HCT116 (cell line): Measurements from ENCODE around the gene GORASP1. TPM values are rescaled to one million over a fixed set of nuclear protein-coding genes. Genes with fewer than 3 reads are reported as not detected.

Experiments
- ATAC-seq: fragments of 200-7000 bp; cut with Tn5 transposase; 2 replicates; pipeline ENCODE4 v1.9.1; 2020; ENCODE audit warnings: mild to moderate bottlenecking, moderate library complexity
- BruUV-seq: library from RNA; stranded (reverse); fragments of 400-500 nt; replicated peaks from 2 replicates; lab custom pipeline; 2021; lab: Mats Ljungman, UMichigan
- CTCF ChIA-PET: fragments of 300-600 bp; sonication (Branson Sonifier 250); formaldehyde crosslinking; loops from one replicate; lab custom pipeline; 2021; ENCODE audit warnings: antibody characterized with exemption; lab: Charles Lee
- POLR2A ChIA-PET: fragments of 300-600, 350-600 bp; sonication (Branson Sonifier 250); formaldehyde crosslinking; loops from one replicate; lab custom pipeline; 2021; ENCODE audit warnings: antibody characterized with exemption; lab: Charles Lee
- RAD21 ChIA-PET, 2 experiments: fragments of 300-600 bp; sonication (Branson Sonifier 250); formaldehyde crosslinking; loops; one replicate each; lab custom pipeline; 2023; ENCODE audit warnings: low total read pairs in 2 of 2; ENCODE audit not compliant: uncharacterized antibody in 2 of 2, unreplicated experiment in 2 of 2, low non-redundant PET in 1 of 2; lab: Charles Lee
- DNase-seq: peaks from one replicate; pipeline ENCODE4 v3.0.0-alpha.2; 2010; ENCODE audit warnings: low read depth, low spot score
- H2AFZ ChIP-seq: fragments of 200-600 bp; shearing (Covaris generic), sonication (generic); 2 replicates; pipeline ENCODE4 v1.6.1; 2017; ENCODE audit warnings: low read depth, mixed run types, mixed read lengths, antibody characterized with exemption, low read length; ENCODE audit not compliant: poor library complexity, severe bottlenecking
- H3K27ac ChIP-seq: 2 replicates; pipeline ENCODE4 v1.5.1; 2012; ENCODE audit warnings: low read depth, low read length
- H3K27me3 ChIP-seq: fragments of 200-600 bp; sonication (generic); 2 replicates; pipeline ENCODE4 v1.6.1; 2016; ENCODE audit warnings: mixed run types, low read length, mixed read lengths; ENCODE audit not compliant: insufficient read depth
- H3K36me3 ChIP-seq, 2 experiments: fragments of 200-500 bp in 1 of 2; fragments of 200-600 bp in 1 of 2; sonication (Bioruptor generic) in 1 of 2; sonication (generic) in 1 of 2; 2 replicates each; pipeline versions ENCODE4 v1.5.1 to v1.6.1; 2014 to 2016; ENCODE audit warnings: low read length in 2 of 2, inconsistent platforms in 1 of 2, mixed read lengths in 1 of 2, mixed run types in 1 of 2; ENCODE audit not compliant: insufficient read depth in 2 of 2, control insufficient read depth in 1 of 2
- H3K4me1 ChIP-seq, 2 experiments: fragments of 200-600 bp in 1 of 2; sonication (generic) in 1 of 2; 2 replicates each; pipeline versions ENCODE4 v1.5.1 to v1.6.1; 2012 to 2017; ENCODE audit warnings: low read length in 2 of 2, inconsistent platforms in 1 of 2, mild to moderate bottlenecking in 1 of 2, mixed read lengths in 1 of 2, mixed run types in 1 of 2, moderate library complexity in 1 of 2; ENCODE audit not compliant: insufficient read depth in 2 of 2, control insufficient read depth in 1 of 2
- H3K4me2 ChIP-seq: fragments of 200-600 bp; sonication (generic); 2 replicates; pipeline ENCODE4 v1.6.1; 2017; ENCODE audit warnings: mixed run types, low read length, mixed read lengths
- H3K4me3 ChIP-seq, 2 experiments: fragments of 200-600 bp in 1 of 2; sonication (generic) in 1 of 2; replicated peaks in 1 of 2; 2 replicates each; pipeline ENCODE4 v1.5.1; 2011 to 2016; ENCODE audit warnings: low read length in 2 of 2, control low read depth in 1 of 2, low read depth in 1 of 2, mild to moderate bottlenecking in 1 of 2, mixed read lengths in 1 of 2, mixed run types in 1 of 2
- H3K79me2 ChIP-seq: fragments of 200-600 bp; sonication (generic); 2 replicates; pipeline ENCODE4 v1.6.1; 2017; ENCODE audit warnings: mild to moderate bottlenecking, mixed run types, low read length, moderate library complexity, mixed read lengths; ENCODE audit not compliant: insufficient read depth
- H3K9ac ChIP-seq: fragments of 200-600 bp; sonication (generic); 2 replicates; pipeline ENCODE4 v1.6.1; 2016; ENCODE audit warnings: low read length, mixed read lengths
- H3K9me2 ChIP-seq: fragments of 200-600 bp; sonication (generic), shearing (Covaris generic); 2 replicates; pipeline ENCODE4 v1.6.1; 2017; ENCODE audit warnings: mixed run types, mild to moderate bottlenecking, moderate library complexity; ENCODE audit not compliant: insufficient read depth
- H3K9me3 ChIP-seq, 2 experiments: fragments of 200-500 bp in 1 of 2; fragments of 200-600 bp in 1 of 2; sonication (Bioruptor generic) in 1 of 2; sonication (generic) in 1 of 2; 2 replicates each; pipeline ENCODE4 v1.6.1; 2014 to 2017; ENCODE audit warnings: low read length in 2 of 2, mixed read lengths in 2 of 2, inconsistent platforms in 1 of 2, low read depth in 1 of 2, mild to moderate bottlenecking in 1 of 2, mixed run types in 1 of 2, moderate library complexity in 1 of 2; ENCODE audit not compliant: control insufficient read depth in 1 of 2, insufficient read depth in 1 of 2
- H4K20me1 ChIP-seq: fragments of 200-600 bp; sonication (generic), shearing (Covaris generic); 2 replicates; pipeline ENCODE4 v1.6.1; 2017; ENCODE audit warnings: mixed run types, mild to moderate bottlenecking, moderate library complexity; ENCODE audit not compliant: insufficient read depth
- EZH2 ChIP-seq: fragments of 200-600 bp; sonication (generic); IDR thresholded peaks from 2 replicates; pipeline ENCODE4 v1.6.1; 2017; ENCODE audit warnings: antibody characterized with exemption, mixed run types
- EZH2phosphoT487 ChIP-seq: fragments of 200-600 bp; IDR thresholded peaks from 2 replicates; pipeline ENCODE4 v1.6.1; 2018; ENCODE audit warnings: antibody characterized with exemption, borderline replicate concordance
- JUND ChIP-seq: IDR thresholded peaks from 2 replicates; pipeline ENCODE4 v1.6.1; 2012
- SP1 ChIP-seq: IDR thresholded peaks from 2 replicates; pipeline ENCODE4 v1.6.1; 2012; ENCODE audit warnings: low read depth
- TCF7L2 ChIP-seq: IDR thresholded peaks from 2 replicates; pipeline ENCODE4 v1.7.0; 2011; ENCODE audit warnings: borderline replicate concordance, inconsistent platforms; ENCODE audit not compliant: insufficient read depth, insufficient read length; ENCODE audit errors: extremely low read depth
- YY1 ChIP-seq: IDR thresholded peaks from 2 replicates; pipeline ENCODE4 v1.6.1; 2011; ENCODE audit warnings: low read length, low read depth, moderate library complexity, mild to moderate bottlenecking; ENCODE audit not compliant: insufficient replicate concordance; ENCODE audit errors: extremely low read depth
- ZNF274 ChIP-seq: fragments of 200-500 bp; sonication (Bioruptor generic); IDR thresholded peaks from 2 replicates; pipeline ENCODE4 v1.6.1; 2014; ENCODE audit warnings: mild to moderate bottlenecking, low read depth, low read length, inconsistent platforms
- intact Hi-C: fragments of 100-400 bp; cut with micrococcal nuclease; formaldehyde crosslinking; loops from 2 replicates; pipeline ENCODE4 v1.10.0; 2022
- total RNA-seq: library from RNA; stranded (reverse); gene quantifications from one replicate; pipeline ENCODE4 v1.2.1, GENCODE V29; 2021; ENCODE audit not compliant: unreplicated experiment
- TF ChIP-seq, protein P1 (sequence below): IDR thresholded peaks from 2 replicates; pipeline ENCODE4 v1.6.1; 2011; ENCODE audit warnings: mild to moderate bottlenecking, low read length, moderate library complexity; ENCODE audit not compliant: insufficient replicate concordance; ENCODE audit errors: extremely low read depth
- TF ChIP-seq, protein P2 (sequence below): IDR thresholded peaks from 2 replicates; pipeline ENCODE4 v1.6.1; 2012; ENCODE audit warnings: low read depth
- TF ChIP-seq, protein P3 (sequence below), 3 experiments: fragments of 200-600 bp in 1 of 3; sonication (generic) in 1 of 3; IDR thresholded peaks in 2 of 3; conservative IDR thresholded peaks in 1 of 3; 2 replicates each; pipeline ENCODE4 v1.5.1; 2012 to 2017; ENCODE audit warnings: low read depth in 2 of 3, low read length in 2 of 3, antibody characterized with exemption in 1 of 3, borderline replicate concordance in 1 of 3, control low read depth in 1 of 3, mild to moderate bottlenecking in 1 of 3, mixed read lengths in 1 of 3, mixed run types in 1 of 3, moderate library complexity in 1 of 3; ENCODE audit not compliant: insufficient read depth in 1 of 3

Gene GORASP1
- total RNA-seq, 1 experiment from 2014 or later, result 38.8 TPM

DNA sequence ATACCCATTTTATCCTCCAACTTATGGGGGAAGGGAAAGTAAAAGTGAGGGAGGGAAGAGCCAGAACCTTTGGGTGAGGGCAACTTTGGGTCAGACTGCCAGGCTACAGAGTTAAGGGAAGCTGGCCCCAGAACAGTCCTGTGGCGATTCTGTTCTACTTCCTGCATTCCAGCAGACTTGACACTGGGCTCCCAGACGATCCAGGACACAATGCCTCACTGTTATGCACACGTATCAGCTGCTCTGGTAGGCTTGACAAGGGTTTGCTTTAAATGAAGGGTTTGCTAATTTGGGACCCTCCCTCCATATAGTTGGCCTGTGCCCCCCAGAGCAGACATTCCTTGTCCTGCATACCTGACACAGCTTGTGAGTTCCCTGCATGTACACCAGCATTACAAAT is 10.7 kb downstream of the GORASP1 start:
- H3K9ac ChIP-seq, result no peak overlapping the region
- DNase-seq (no peak), ATAC-seq (no peak)
- H3K4me2 ChIP-seq, result no peak overlapping the region
- TSS peak; percentile 14 for BruUV-seq
- ChIA-PET CTCF (interaction anchor here (2.0 kb wide), 1 partner anchor 191 kb away, joined by 12 read pairs; no protein-coding TSS in a partner anchor), RAD21 (no interaction called here), POLR2A (no interaction called here)
- no peaks in the 10 kb centered on the region for H3K4me1 ChIP-seq
- intact Hi-C loops, result no loop called here
- no peak overlapping the region for H2AFZ ChIP-seq
- no peak overlapping the region for H3K27ac ChIP-seq
- H3K27me3 ChIP-seq, result no peaks in the 10 kb centered on the region
- H3K4me3 ChIP-seq, result no peak overlapping the region
- H3K9me2 ChIP-seq, result no peaks in the 10 kb centered on the region
- TF ChIP-seq JUND (no peak), TCF7L2 (no peak), YY1 (no peak), EZH2phosphoT487 (no peak), ZNF274 (no peak), EZH2 (no peak), SP1 (no peak)
- TF ChIP-seq, protein P1, sequence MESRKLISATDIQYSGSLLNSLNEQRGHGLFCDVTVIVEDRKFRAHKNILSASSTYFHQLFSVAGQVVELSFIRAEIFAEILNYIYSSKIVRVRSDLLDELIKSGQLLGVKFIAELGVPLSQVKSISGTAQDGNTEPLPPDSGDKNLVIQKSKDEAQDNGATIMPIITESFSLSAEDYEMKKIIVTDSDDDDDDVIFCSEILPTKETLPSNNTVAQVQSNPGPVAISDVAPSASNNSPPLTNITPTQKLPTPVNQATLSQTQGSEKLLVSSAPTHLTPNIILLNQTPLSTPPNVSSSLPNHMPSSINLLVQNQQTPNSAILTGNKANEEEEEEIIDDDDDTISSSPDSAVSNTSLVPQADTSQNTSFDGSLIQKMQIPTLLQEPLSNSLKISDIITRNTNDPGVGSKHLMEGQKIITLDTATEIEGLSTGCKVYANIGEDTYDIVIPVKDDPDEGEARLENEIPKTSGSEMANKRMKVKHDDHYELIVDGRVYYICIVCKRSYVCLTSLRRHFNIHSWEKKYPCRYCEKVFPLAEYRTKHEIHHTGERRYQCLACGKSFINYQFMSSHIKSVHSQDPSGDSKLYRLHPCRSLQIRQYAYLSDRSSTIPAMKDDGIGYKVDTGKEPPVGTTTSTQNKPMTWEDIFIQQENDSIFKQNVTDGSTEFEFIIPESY, result no peak
- TF ChIP-seq, protein P2, sequence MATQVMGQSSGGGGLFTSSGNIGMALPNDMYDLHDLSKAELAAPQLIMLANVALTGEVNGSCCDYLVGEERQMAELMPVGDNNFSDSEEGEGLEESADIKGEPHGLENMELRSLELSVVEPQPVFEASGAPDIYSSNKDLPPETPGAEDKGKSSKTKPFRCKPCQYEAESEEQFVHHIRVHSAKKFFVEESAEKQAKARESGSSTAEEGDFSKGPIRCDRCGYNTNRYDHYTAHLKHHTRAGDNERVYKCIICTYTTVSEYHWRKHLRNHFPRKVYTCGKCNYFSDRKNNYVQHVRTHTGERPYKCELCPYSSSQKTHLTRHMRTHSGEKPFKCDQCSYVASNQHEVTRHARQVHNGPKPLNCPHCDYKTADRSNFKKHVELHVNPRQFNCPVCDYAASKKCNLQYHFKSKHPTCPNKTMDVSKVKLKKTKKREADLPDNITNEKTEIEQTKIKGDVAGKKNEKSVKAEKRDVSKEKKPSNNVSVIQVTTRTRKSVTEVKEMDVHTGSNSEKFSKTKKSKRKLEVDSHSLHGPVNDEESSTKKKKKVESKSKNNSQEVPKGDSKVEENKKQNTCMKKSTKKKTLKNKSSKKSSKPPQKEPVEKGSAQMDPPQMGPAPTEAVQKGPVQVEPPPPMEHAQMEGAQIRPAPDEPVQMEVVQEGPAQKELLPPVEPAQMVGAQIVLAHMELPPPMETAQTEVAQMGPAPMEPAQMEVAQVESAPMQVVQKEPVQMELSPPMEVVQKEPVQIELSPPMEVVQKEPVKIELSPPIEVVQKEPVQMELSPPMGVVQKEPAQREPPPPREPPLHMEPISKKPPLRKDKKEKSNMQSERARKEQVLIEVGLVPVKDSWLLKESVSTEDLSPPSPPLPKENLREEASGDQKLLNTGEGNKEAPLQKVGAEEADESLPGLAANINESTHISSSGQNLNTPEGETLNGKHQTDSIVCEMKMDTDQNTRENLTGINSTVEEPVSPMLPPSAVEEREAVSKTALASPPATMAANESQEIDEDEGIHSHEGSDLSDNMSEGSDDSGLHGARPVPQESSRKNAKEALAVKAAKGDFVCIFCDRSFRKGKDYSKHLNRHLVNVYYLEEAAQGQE, result no peak
- TF ChIP-seq, protein P3, sequence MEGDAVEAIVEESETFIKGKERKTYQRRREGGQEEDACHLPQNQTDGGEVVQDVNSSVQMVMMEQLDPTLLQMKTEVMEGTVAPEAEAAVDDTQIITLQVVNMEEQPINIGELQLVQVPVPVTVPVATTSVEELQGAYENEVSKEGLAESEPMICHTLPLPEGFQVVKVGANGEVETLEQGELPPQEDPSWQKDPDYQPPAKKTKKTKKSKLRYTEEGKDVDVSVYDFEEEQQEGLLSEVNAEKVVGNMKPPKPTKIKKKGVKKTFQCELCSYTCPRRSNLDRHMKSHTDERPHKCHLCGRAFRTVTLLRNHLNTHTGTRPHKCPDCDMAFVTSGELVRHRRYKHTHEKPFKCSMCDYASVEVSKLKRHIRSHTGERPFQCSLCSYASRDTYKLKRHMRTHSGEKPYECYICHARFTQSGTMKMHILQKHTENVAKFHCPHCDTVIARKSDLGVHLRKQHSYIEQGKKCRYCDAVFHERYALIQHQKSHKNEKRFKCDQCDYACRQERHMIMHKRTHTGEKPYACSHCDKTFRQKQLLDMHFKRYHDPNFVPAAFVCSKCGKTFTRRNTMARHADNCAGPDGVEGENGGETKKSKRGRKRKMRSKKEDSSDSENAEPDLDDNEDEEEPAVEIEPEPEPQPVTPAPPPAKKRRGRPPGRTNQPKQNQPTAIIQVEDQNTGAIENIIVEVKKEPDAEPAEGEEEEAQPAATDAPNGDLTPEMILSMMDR (IDR thresholded peaks at IDR 0.05 in 2 of 3, conservative IDR thresholded peaks at IDR 0.05 in 1 of 3; ENCODE audit: borderline replicate concordance in 1 of 3, insufficient read depth in 1 of 3, low read depth in 2 of 3, low read length in 2 of 3), result no peak
- H3K9me3 ChIP-seq, result no peaks in the 10 kb centered on the region
- H4K20me1 ChIP-seq, result no peaks in the 10 kb centered on the region
- H3K36me3 ChIP-seq, result peaks cover 6 to 28% of the 10 kb centered on the region in 2 experiments
- H3K79me2 ChIP-seq, result no peaks in the 10 kb centered on the region
